Effector CD4-positive, alpha-beta T cell (primary cell): ENCODE results near the gene RAI1.

Experiments used
- DNase-seq: peaks from one replicate; pipeline ENCODE4 v3.0.0-alpha.2; 2020

RAI1 gene

GRCh38 chr17:17754719-17755686 is 73.7 kb downstream of the RAI1 start:
- no peak for DNase-seq

- no peak for DNase-seq
Observed at GRCh38 chr17:17755715-17756114, 74.5 kb downstream of the RAI1 start.

- no peak for DNase-seq
Observed at GRCh38 chr17:17757391-17757791, 76.1 kb downstream of the RAI1 start.

GRCh38 chr17:17757956-17758845 is 76.9 kb downstream of the RAI1 start:
- DNase-seq = no peak

GRCh38 chr17:17758941-17759563 is 77.8 kb downstream of the RAI1 start:
- DNase-seq = no peak

GRCh38 chr17:17760350-17760749 is 79.1 kb downstream of the RAI1 start:
- DNase-seq = no peak

- no peak for DNase-seq
Observed at GRCh38 chr17:17760872-17761550, 79.8 kb downstream of the RAI1 start.

- no peak for DNase-seq
Observed at GRCh38 chr17:17761894-17762743, 80.9 kb downstream of the RAI1 start.

GRCh38 chr17:17762744-17763105 is 81.5 kb downstream of the RAI1 start:
- DNase-seq = no peak

- no peak for DNase-seq
Observed at GRCh38 chr17:17763136-17763535, 81.9 kb downstream of the RAI1 start.

GRCh38 chr17:17763734-17764133 is 82.5 kb downstream of the RAI1 start:
- no peak for DNase-seq

GRCh38 chr17:17765359-17766076 is 84.3 kb downstream of the RAI1 start:
- DNase-seq = no peak

- no peak for DNase-seq
Observed at GRCh38 chr17:17766077-17766743, 85.0 kb downstream of the RAI1 start.

GRCh38 chr17:17766744-17767120 is 85.5 kb downstream of the RAI1 start:
- no peak for DNase-seq

- no peak for DNase-seq
Observed at GRCh38 chr17:17767154-17767869, 86.1 kb downstream of the RAI1 start.

- no peak for DNase-seq
Observed at GRCh38 chr17:17767887-17768418, 86.7 kb downstream of the RAI1 start.

- DNase-seq = no peak
Observed at GRCh38 chr17:17768424-17769088, 87.3 kb downstream of the RAI1 start.

GRCh38 chr17:17769869-17770631 is 88.8 kb downstream of the RAI1 start:
- DNase-seq = no peak
